Fibroblast of the aortic adventitia (primary cell): ENCODE results near the gene FAM20C. TPM values are rescaled to one million over a fixed set of nuclear protein-coding genes. Genes with fewer than 3 reads are reported as not detected.

Source experiments
- DNase-seq: peaks from one replicate; pipeline ENCODE4 v3.0.0-alpha.2; 2010; ENCODE audit warnings: low read depth
- H3K4me3 ChIP-seq: 2 replicates; pipeline ENCODE4 v1.5.1; 2011; ENCODE audit warnings: low read depth, mild to moderate bottlenecking, control low read depth, low read length, moderate library complexity
- total RNA-seq: library from RNA; depleted of rRNA; stranded (reverse); fragments of >200 nt; gene quantifications from 2 replicates; pipeline ENCODE4 v1.2.3, GENCODE V29; 2012; ENCODE audit warnings: low replicate concordance
- TF ChIP-seq, protein P1 (sequence below): IDR thresholded peaks from 2 replicates; pipeline ENCODE4 v1.5.1; 2011; ENCODE audit warnings: mild to moderate bottlenecking, low read length, control low read depth, inconsistent platforms; ENCODE audit not compliant: insufficient read depth

Gene FAM20C
- total RNA-seq, 1 donor, result 55.5 TPM

- H3K4me3 ChIP-seq, result no peak overlapping the region
- no peak for DNase-seq
- TF ChIP-seq, protein P1, sequence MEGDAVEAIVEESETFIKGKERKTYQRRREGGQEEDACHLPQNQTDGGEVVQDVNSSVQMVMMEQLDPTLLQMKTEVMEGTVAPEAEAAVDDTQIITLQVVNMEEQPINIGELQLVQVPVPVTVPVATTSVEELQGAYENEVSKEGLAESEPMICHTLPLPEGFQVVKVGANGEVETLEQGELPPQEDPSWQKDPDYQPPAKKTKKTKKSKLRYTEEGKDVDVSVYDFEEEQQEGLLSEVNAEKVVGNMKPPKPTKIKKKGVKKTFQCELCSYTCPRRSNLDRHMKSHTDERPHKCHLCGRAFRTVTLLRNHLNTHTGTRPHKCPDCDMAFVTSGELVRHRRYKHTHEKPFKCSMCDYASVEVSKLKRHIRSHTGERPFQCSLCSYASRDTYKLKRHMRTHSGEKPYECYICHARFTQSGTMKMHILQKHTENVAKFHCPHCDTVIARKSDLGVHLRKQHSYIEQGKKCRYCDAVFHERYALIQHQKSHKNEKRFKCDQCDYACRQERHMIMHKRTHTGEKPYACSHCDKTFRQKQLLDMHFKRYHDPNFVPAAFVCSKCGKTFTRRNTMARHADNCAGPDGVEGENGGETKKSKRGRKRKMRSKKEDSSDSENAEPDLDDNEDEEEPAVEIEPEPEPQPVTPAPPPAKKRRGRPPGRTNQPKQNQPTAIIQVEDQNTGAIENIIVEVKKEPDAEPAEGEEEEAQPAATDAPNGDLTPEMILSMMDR, result no peak
These were observed 96.9 kb downstream of the FAM20C start for GRCh38 chr7:289209-289755.

GRCh38 chr7:289756-290553, 97.6 kb downstream of the FAM20C start, which contains the start of gene FOXL3:
FOXL3 (plus strand) TSS chr7:290170; CDS start chr7:290170, 0 bp downstream.
- DNase-seq, result no peak
- no peak within 1 kb of the TSS for H3K4me3 ChIP-seq
- TF ChIP-seq, protein P1, result no peak

- TF ChIP-seq, protein P1, result no peak
- no peak for DNase-seq
These were observed 98.4 kb downstream of the FAM20C start for GRCh38 chr7:290554-291372.

GRCh38 chr7:291373-292092, 99.2 kb downstream of the FAM20C start:
- DNase-seq, result no peak
- H3K4me3 ChIP-seq, result no peak overlapping the region
- TF ChIP-seq, protein P1, result no peak

More at GRCh38 chr7:290554-291372, 98.4 kb downstream of the FAM20C start:
- H3K4me3 ChIP-seq, result no peak overlapping the region

DNA sequence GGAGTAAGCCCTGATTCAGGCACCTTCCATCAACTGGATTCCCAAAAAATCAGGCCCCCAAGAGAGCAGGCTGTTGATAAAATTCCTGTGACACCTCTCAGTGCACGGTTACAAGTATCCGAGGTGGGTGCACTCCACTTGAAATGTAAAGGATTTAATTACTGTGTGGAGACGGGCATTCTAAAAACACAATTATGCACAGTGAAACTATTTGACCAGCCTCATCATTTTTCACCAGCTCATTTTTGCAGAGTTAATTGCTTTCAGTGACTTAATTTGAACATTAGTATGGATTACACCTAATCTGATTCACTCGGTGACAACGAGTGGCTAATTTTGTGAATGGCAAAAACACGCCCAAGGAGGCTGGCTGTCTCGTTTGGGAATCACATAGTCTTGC, 99.9 kb downstream of the FAM20C start:
- TF ChIP-seq, protein P1, result no peak
- no peak overlapping the region for H3K4me3 ChIP-seq
- DNase-seq, result no peak

DNA sequence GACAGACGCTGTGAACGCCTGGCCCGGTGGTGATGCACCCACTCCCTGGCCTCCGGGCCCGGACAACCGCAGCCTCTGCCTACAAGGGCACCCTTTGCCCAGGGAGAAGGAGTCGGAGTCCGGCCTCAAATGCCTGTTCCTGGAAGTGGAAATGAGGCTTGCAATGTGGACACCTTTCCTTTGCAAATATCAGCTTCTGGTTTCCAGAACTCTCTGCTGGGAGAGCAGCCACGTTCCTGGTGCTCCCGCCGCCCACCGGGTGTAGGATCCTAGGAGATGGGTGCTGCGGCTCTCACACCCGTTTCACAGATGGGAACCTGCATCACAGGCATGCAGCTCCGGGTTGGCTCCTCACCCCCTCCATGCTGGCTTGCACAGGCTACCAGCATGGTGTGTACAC, 100.5 kb downstream of the FAM20C start:
- TF ChIP-seq, protein P1, result no peak
- no peak for DNase-seq

More for the DNA sequence above, 100.5 kb downstream of the FAM20C start:
- no peak overlapping the region for H3K4me3 ChIP-seq
